Upper lobe of right lung (tissue), 1 donor: Measurements from ENCODE around the gene STK4. TPM values are rescaled to one million over a fixed set of nuclear protein-coding genes. Genes with fewer than 3 reads are reported as not detected.

Experiments
- ATAC-seq: fragments of 200-7000 bp; cut with Tn5 transposase; one replicate; pipeline ENCODE4 v1.9.1; 2020; ENCODE audit warnings: mild to moderate bottlenecking, moderate library complexity
- DNase-seq: peaks from one replicate; pipeline ENCODE4 v3.0.0-alpha.2; 2020
- H3K27ac ChIP-seq: fragments of 200-600 bp; one replicate; pipeline ENCODE4 v1.8.0; 2022
- H3K27me3 ChIP-seq: fragments of 200-600 bp; one replicate; pipeline ENCODE4 v1.8.0; 2022; ENCODE audit warnings: mild to moderate bottlenecking
- H3K36me3 ChIP-seq: fragments of 200-600 bp; one replicate; pipeline ENCODE4 v1.8.0; 2022
- H3K4me1 ChIP-seq: fragments of 200-600 bp; one replicate; pipeline ENCODE4 v1.8.0; 2022
- H3K4me3 ChIP-seq: fragments of 200-600 bp; one replicate; pipeline ENCODE4 v1.8.0; 2022; ENCODE audit warnings: mild to moderate bottlenecking
- H3K9me3 ChIP-seq: fragments of 200-600 bp; one replicate; pipeline ENCODE4 v1.8.0; 2022
- CTCF ChIP-seq: fragments of 200-600 bp; IDR thresholded peaks from one replicate; pipeline ENCODE4 v1.8.0; 2022; ENCODE audit warnings: antibody characterized with exemption
- intact Hi-C: fragments of 100-400 bp; cut with DNase I; formaldehyde crosslinking; loops from one replicate; pipeline ENCODE4 v1.11.0; 2022
- total RNA-seq: library from RNA; stranded (reverse); fragmentation: NEBNext Ultra II Directional; extraction: Animal tissue kit (Norgen Biotek cat#: 25700); gene quantifications from one replicate; pipeline ENCODE4 v1.2.1, GENCODE V29; 2021
- donor health status: DM: no; HTN: yes; CAD: no; lungs with severe emphysema.

The STK4 gene
- total RNA-seq, 1 donor from 2014 or later = 52.6 TPM

- no peaks in the 10 kb centered on the region for H3K27me3 ChIP-seq
- H3K4me1 ChIP-seq = peaks cover 33% of the 10 kb centered on the region
- H3K9me3 ChIP-seq = no peaks in the 10 kb centered on the region
- H3K36me3 ChIP-seq = peaks cover 20% of the 10 kb centered on the region
- peak overlapping the region; percentile 55 for H3K27ac ChIP-seq
- DNase-seq (no peak), ATAC-seq (no peak)
- intact Hi-C loops = no loop called here
- no peak overlapping the region for H3K4me3 ChIP-seq
- no peak for TF ChIP-seq CTCF
Observed at GRCh38 chr20:45053430-45054351, 87.4 kb downstream of the STK4 start.

- H3K27ac ChIP-seq = no peak overlapping the region
- DNase-seq (no peak), ATAC-seq (no peak)
- TF ChIP-seq CTCF = no peak
- no peaks in the 10 kb centered on the region for H3K27me3 ChIP-seq
- no peaks in the 10 kb centered on the region for H3K9me3 ChIP-seq
- H3K4me3 ChIP-seq = no peak overlapping the region
- H3K4me1 ChIP-seq = peaks cover 28% of the 10 kb centered on the region
- intact Hi-C loops = no loop called here
- peaks cover 20% of the 10 kb centered on the region for H3K36me3 ChIP-seq
Observed at GRCh38 chr20:45055056-45055455, 88.7 kb downstream of the STK4 start.

- H3K27ac ChIP-seq = no peak overlapping the region
- no peaks in the 10 kb centered on the region for H3K27me3 ChIP-seq
- no peak for ATAC-seq
- DNase-seq = no peak
- no peak overlapping the region for H3K4me3 ChIP-seq
- intact Hi-C loops = no loop called here
- H3K9me3 ChIP-seq = no peaks in the 10 kb centered on the region
- peaks cover 22% of the 10 kb centered on the region for H3K4me1 ChIP-seq
- no peak for TF ChIP-seq CTCF
- H3K36me3 ChIP-seq = peaks cover 23% of the 10 kb centered on the region
Observed at GRCh38 chr20:45056473-45057173, 90.3 kb downstream of the STK4 start.

GRCh38 chr20:45058168-45058850 is 92.0 kb downstream of the STK4 start:
- Histone ChIP-seq H3K36me3 (peaks cover 23% of the 10 kb centered on the region), H3K27me3 (no peaks in the 10 kb centered on the region), H3K4me3 (no peak overlapping the region), H3K4me1 (peaks cover 7% of the 10 kb centered on the region), H3K9me3 (no peaks in the 10 kb centered on the region), H3K27ac (no peak overlapping the region)
- DNase-seq (no peak), ATAC-seq (no peak)
- intact Hi-C loops = no loop called here
- no peak for TF ChIP-seq CTCF

GRCh38 chr20:45059022-45059728 is 92.9 kb downstream of the STK4 start:
- no peak for ATAC-seq

More at GRCh38 chr20:45059022-45059728, 92.9 kb downstream of the STK4 start:
- Histone ChIP-seq H3K4me1 (no peaks in the 10 kb centered on the region), H3K27me3 (no peaks in the 10 kb centered on the region), H3K9me3 (no peaks in the 10 kb centered on the region), H3K36me3 (peaks cover 18% of the 10 kb centered on the region), H3K4me3 (no peak overlapping the region), H3K27ac (no peak overlapping the region)
- DNase-seq = no peak
- intact Hi-C loops = no loop called here
- TF ChIP-seq CTCF = no peak
